ENCODE data around the gene CDKL2.

The CDKL2 gene

DNA sequence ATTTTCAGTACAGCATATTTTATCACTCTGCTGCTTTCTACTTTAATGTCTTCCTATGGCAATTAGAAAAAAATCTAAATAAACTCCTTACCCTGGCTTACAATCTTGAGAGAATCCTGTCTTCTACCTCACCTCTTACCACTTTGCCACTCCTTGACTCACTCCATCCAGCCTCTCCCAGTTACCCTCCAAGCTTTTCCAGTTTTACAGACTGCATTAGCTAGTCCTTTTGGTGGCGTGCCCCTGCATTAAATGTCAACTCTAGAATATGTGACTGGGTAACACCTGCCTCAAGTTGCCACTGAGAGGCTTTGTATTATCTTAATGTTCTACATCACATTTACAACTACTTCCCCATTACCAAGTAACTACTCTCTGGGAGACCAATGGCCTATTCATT, 7.5 kb upstream of the CDKL2 start:
- H3K4me3 ChIP-seq (ENCODE audit: low read length) = no peak overlapping the region
- no peaks in the 10 kb centered on the region for H3K79me1 ChIP-seq (ENCODE audit: low read length)
- no peak overlapping the region for H4K8ac ChIP-seq (ENCODE audit: low read depth, low read length)
- no peak overlapping the region for H3K4ac ChIP-seq (ENCODE audit: low read depth, low read length)
- no peak overlapping the region for H3K23ac ChIP-seq (ENCODE audit: low read length)
- no peak overlapping the region for H4K5ac ChIP-seq (ENCODE audit: low read length)
- no peak overlapping the region for H3K18ac ChIP-seq (ENCODE audit: low read length)
- no peaks in the 10 kb centered on the region for H3K79me2 ChIP-seq (ENCODE audit: control insufficient read depth, insufficient read depth, low read length)
- H2BK5ac ChIP-seq (ENCODE audit: low read length) = no peak overlapping the region
- H2BK15ac ChIP-seq (replicated peaks; ENCODE audit: low read depth) = no peak overlapping the region
- no peaks in the 10 kb centered on the region for H3K36me3 ChIP-seq (ENCODE audit: control insufficient read depth, insufficient read depth, low read length)
- no peaks in the 10 kb centered on the region for H3K4me1 ChIP-seq (ENCODE audit: control insufficient read depth, low read depth, low read length)
- no peak for DNase-seq
- H3K56ac ChIP-seq (ENCODE audit: low read length) = no peak overlapping the region
- no peak overlapping the region for H2BK120ac ChIP-seq (ENCODE audit: low read depth, low read length)
- no peak overlapping the region for H3K9ac ChIP-seq (ENCODE audit: low read length)
- WGBS (ENCODE audit: extremely low coverage, insufficient coverage, low lambda C conversion rate) = no CpG with 5 or more reads among the region's 1 CpG
- H3K4me2 ChIP-seq (ENCODE audit: low read length) = no peak overlapping the region
- no peak overlapping the region for H3K27ac ChIP-seq (ENCODE audit: low read depth, low read length)
- H3K27me3 ChIP-seq (ENCODE audit: insufficient read depth, low read length, poor library complexity) = no peaks in the 10 kb centered on the region
- no peak overlapping the region for H2AK5ac ChIP-seq (ENCODE audit: low read length)

DNA sequence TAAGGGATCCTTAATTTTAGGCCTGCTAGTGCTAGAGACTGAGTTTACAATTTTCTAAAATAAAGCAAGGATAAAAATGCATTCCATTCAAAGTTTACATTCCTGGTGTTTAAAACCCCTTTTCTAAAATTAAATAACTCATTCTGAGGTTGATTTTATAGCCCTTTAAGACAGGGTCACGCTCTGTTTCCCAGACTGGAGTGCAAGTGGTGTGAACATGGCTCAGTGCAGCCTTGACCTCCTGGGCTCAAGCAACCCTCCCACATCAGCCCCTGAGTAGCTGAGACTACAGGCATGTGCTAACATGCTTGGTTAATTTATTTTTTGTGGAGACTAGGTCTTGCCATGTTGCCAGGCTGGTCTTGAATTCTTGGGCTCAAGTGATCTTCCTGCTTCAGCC, 6.8 kb upstream of the CDKL2 start:
- Histone ChIP-seq H4K8ac (ENCODE audit: low read depth, low read length) (no peak overlapping the region), H3K4me1 (ENCODE audit: control insufficient read depth, low read depth, low read length) (no peaks in the 10 kb centered on the region), H3K36me3 (ENCODE audit: control insufficient read depth, insufficient read depth, low read length) (no peaks in the 10 kb centered on the region), H3K79me2 (ENCODE audit: control insufficient read depth, insufficient read depth, low read length) (no peaks in the 10 kb centered on the region), H3K79me1 (ENCODE audit: low read length) (no peaks in the 10 kb centered on the region), H2BK15ac (replicated peaks; ENCODE audit: low read depth) (no peak overlapping the region), H3K27me3 (ENCODE audit: insufficient read depth, low read length, poor library complexity) (no peaks in the 10 kb centered on the region), H3K18ac (ENCODE audit: low read length) (no peak overlapping the region), H3K4ac (ENCODE audit: low read depth, low read length) (no peak overlapping the region), H3K27ac (ENCODE audit: low read depth, low read length) (no peak overlapping the region), H3K9ac (ENCODE audit: low read length) (no peak overlapping the region), H2AK5ac (ENCODE audit: low read length) (no peak overlapping the region), H3K4me3 (ENCODE audit: low read length) (no peak overlapping the region), H3K23ac (ENCODE audit: low read length) (no peak overlapping the region), H2BK5ac (ENCODE audit: low read length) (no peak overlapping the region), H3K4me2 (ENCODE audit: low read length) (no peak overlapping the region), H2BK120ac (ENCODE audit: low read depth, low read length) (no peak overlapping the region), H3K56ac (ENCODE audit: low read length) (no peak overlapping the region), H4K5ac (ENCODE audit: low read length) (no peak overlapping the region)
- WGBS (ENCODE audit: extremely low coverage, insufficient coverage, low lambda C conversion rate) = no CpG with 5 or more reads among the region's 1 CpG
- no peak for DNase-seq

DNA sequence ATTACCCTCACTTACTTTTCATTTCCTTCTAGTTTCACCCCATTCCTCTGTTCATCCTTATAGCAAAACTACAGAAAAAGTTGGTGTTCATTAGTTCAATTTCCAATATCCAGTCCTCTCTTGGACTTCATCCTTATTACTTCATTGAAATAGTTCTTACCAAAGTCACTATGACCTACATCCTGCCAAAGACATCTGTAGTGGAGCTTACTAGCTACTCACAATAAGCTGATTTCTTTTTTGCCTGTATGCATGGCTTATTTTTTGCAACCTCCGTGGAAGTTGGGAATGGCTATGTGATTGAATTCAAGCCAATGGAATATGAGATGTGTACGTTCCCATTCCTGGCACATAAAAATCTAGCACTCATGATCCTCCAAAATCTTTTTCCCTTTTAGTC, 4.6 kb upstream of the CDKL2 start:
- no CpG with 5 or more reads among the region's 2 CpGs for WGBS (ENCODE audit: extremely low coverage, insufficient coverage, low lambda C conversion rate)
- H3K79me1 ChIP-seq (ENCODE audit: low read length) = no peaks in the 10 kb centered on the region
- no peak overlapping the region for H3K4me3 ChIP-seq (ENCODE audit: low read length)
- no peaks in the 10 kb centered on the region for H3K36me3 ChIP-seq (ENCODE audit: control insufficient read depth, insufficient read depth, low read length)
- no peak overlapping the region for H2BK15ac ChIP-seq (replicated peaks; ENCODE audit: low read depth)
- no peak overlapping the region for H4K5ac ChIP-seq (ENCODE audit: low read length)
- no peak overlapping the region for H2BK5ac ChIP-seq (ENCODE audit: low read length)
- DNase-seq = no peak
- H2BK120ac ChIP-seq (ENCODE audit: low read depth, low read length) = no peak overlapping the region
- H3K4ac ChIP-seq (ENCODE audit: low read depth, low read length) = no peak overlapping the region
- H3K27ac ChIP-seq (ENCODE audit: low read depth, low read length) = no peak overlapping the region
- no peak overlapping the region for H3K18ac ChIP-seq (ENCODE audit: low read length)
- H3K79me2 ChIP-seq (ENCODE audit: control insufficient read depth, insufficient read depth, low read length) = no peaks in the 10 kb centered on the region
- no peak overlapping the region for H4K8ac ChIP-seq (ENCODE audit: low read depth, low read length)
- H3K4me1 ChIP-seq (ENCODE audit: control insufficient read depth, low read depth, low read length) = peaks cover 2% of the 10 kb centered on the region
- H3K9ac ChIP-seq (ENCODE audit: low read length) = no peak overlapping the region
- H3K4me2 ChIP-seq (ENCODE audit: low read length) = no peak overlapping the region
- H3K27me3 ChIP-seq (ENCODE audit: insufficient read depth, low read length, poor library complexity) = no peaks in the 10 kb centered on the region
- H3K23ac ChIP-seq (ENCODE audit: low read length) = no peak overlapping the region
- no peak overlapping the region for H2AK5ac ChIP-seq (ENCODE audit: low read length)
- no peak overlapping the region for H3K56ac ChIP-seq (ENCODE audit: low read length)

DNA sequence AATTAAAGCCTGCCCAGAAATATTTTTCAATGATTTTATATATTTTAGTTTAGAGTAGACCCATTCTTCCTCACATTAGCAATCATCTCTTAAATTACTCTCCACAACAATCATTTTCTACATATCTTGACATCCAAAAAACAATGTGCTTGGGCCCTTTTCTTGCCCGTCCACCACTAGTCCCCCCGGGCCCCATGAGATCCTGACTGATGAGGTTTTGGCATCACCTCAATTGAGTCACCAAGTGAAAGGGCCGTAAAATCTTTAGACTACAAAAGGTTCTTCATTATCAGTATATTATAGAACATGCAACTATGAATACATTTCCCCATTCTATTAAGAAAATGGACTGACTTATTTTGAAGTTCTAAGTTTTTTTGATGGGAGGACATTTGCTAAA, 4.0 kb upstream of the CDKL2 start:
- Histone ChIP-seq H2BK5ac (ENCODE audit: low read length) (no peak overlapping the region), H4K5ac (ENCODE audit: low read length) (no peak overlapping the region), H2BK120ac (ENCODE audit: low read depth, low read length) (no peak overlapping the region), H3K36me3 (ENCODE audit: control insufficient read depth, insufficient read depth, low read length) (no peaks in the 10 kb centered on the region), H3K4ac (ENCODE audit: low read depth, low read length) (no peak overlapping the region), H3K79me1 (ENCODE audit: low read length) (no peaks in the 10 kb centered on the region), H4K8ac (ENCODE audit: low read depth, low read length) (no peak overlapping the region), H3K9ac (ENCODE audit: low read length) (no peak overlapping the region), H3K23ac (ENCODE audit: low read length) (no peak overlapping the region), H3K27me3 (ENCODE audit: insufficient read depth, low read length, poor library complexity) (no peaks in the 10 kb centered on the region), H3K79me2 (ENCODE audit: control insufficient read depth, insufficient read depth, low read length) (no peaks in the 10 kb centered on the region), H3K27ac (ENCODE audit: low read depth, low read length) (no peak overlapping the region), H3K56ac (ENCODE audit: low read length) (no peak overlapping the region), H3K4me1 (ENCODE audit: control insufficient read depth, low read depth, low read length) (peaks cover 2% of the 10 kb centered on the region), H3K4me3 (ENCODE audit: low read length) (no peak overlapping the region), H2AK5ac (ENCODE audit: low read length) (no peak overlapping the region), H3K18ac (ENCODE audit: low read length) (no peak overlapping the region), H2BK15ac (replicated peaks; ENCODE audit: low read depth) (no peak overlapping the region), H3K4me2 (ENCODE audit: low read length) (no peak overlapping the region)
- no CpG with 5 or more reads among the region's 3 CpGs for WGBS (ENCODE audit: extremely low coverage, insufficient coverage, low lambda C conversion rate)
- DNase-seq = no peak

DNA sequence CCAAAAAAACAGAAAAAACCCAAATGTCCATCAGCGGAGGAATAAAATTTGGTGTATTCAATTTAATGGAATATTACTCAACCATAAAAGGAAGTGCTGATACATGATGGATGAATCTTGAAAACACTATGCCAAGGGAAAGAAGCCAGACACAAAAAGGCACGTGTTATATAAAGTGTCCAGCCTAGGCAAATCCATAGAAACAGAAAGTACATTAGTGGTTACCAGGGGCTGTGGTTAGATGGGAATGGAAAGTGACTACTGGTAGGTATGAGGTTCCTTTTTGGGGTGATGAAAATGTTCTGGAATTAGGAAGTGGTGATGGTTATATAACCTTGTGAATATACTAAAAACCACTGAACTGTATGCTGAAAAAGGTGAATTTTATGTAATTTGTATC, 3.5 kb upstream of the CDKL2 start:
- Histone ChIP-seq H4K8ac (ENCODE audit: low read depth, low read length) (no peak overlapping the region), H3K4ac (ENCODE audit: low read depth, low read length) (no peak overlapping the region), H3K4me3 (ENCODE audit: low read length) (no peak overlapping the region), H3K79me1 (ENCODE audit: low read length) (no peaks in the 10 kb centered on the region), H3K79me2 (ENCODE audit: control insufficient read depth, insufficient read depth, low read length) (no peaks in the 10 kb centered on the region), H2BK5ac (ENCODE audit: low read length) (no peak overlapping the region), H3K4me2 (ENCODE audit: low read length) (no peak overlapping the region), H3K9ac (ENCODE audit: low read length) (no peak overlapping the region), H4K5ac (ENCODE audit: low read length) (no peak overlapping the region), H3K23ac (ENCODE audit: low read length) (no peak overlapping the region), H3K18ac (ENCODE audit: low read length) (no peak overlapping the region), H2BK120ac (ENCODE audit: low read depth, low read length) (no peak overlapping the region), H2AK5ac (ENCODE audit: low read length) (no peak overlapping the region), H3K56ac (ENCODE audit: low read length) (no peak overlapping the region), H2BK15ac (replicated peaks; ENCODE audit: low read depth) (no peak overlapping the region), H3K36me3 (ENCODE audit: control insufficient read depth, insufficient read depth, low read length) (no peaks in the 10 kb centered on the region), H3K27me3 (ENCODE audit: insufficient read depth, low read length, poor library complexity) (no peaks in the 10 kb centered on the region), H3K27ac (ENCODE audit: low read depth, low read length) (no peak overlapping the region), H3K4me1 (ENCODE audit: control insufficient read depth, low read depth, low read length) (peaks cover 2% of the 10 kb centered on the region)
- no CpG with 5 or more reads among the region's 2 CpGs for WGBS (ENCODE audit: extremely low coverage, insufficient coverage, low lambda C conversion rate)
- DNase-seq = no peak

DNA sequence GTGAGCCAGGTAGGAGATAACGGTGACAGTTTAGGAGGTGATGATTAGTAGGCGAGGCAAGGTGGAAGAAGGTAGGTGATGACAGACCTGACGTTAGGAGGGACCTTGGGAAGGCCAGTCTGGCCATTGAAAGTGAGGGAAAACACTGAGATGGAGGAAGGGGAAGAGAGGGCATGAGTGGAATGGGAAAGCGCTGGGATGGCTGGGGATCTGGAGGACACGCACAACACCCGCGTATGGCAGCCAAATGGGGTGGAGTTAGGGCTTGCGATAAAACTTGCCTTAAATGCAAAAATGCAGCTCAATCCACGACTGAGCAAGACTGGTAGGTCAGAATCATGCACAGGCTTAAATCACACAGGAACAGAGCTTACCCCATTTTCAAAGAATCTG, 605 bp upstream of the CDKL2 start:
- peak overlapping the region; percentile 70 for H3K4me2 ChIP-seq (ENCODE audit: low read length)
- H2BK5ac ChIP-seq (ENCODE audit: low read length) = no peak overlapping the region
- no peaks in the 10 kb centered on the region for H3K79me2 ChIP-seq (ENCODE audit: control insufficient read depth, insufficient read depth, low read length)
- no peak overlapping the region for H3K18ac ChIP-seq (ENCODE audit: low read length)
- no peak overlapping the region for H2BK15ac ChIP-seq (replicated peaks; ENCODE audit: low read depth)
- H3K56ac ChIP-seq (ENCODE audit: low read length) = peak overlapping the region; percentile 74
- H3K9ac ChIP-seq (ENCODE audit: low read length) = peak overlapping the region; percentile 44
- no peak overlapping the region for H4K5ac ChIP-seq (ENCODE audit: low read length)
- no peak overlapping the region for H3K23ac ChIP-seq (ENCODE audit: low read length)
- H3K79me1 ChIP-seq (ENCODE audit: low read length) = no peaks in the 10 kb centered on the region
- no peak overlapping the region for H2BK120ac ChIP-seq (ENCODE audit: low read depth, low read length)
- H2AK5ac ChIP-seq (ENCODE audit: low read length) = no peak overlapping the region
- H3K4me1 ChIP-seq (ENCODE audit: control insufficient read depth, low read depth, low read length) = peaks cover 2% of the 10 kb centered on the region
- no peaks in the 10 kb centered on the region for H3K27me3 ChIP-seq (ENCODE audit: insufficient read depth, low read length, poor library complexity)
- H3K4ac ChIP-seq (ENCODE audit: low read depth, low read length) = no peak overlapping the region
- H4K8ac ChIP-seq (ENCODE audit: low read depth, low read length) = no peak overlapping the region
- no peaks in the 10 kb centered on the region for H3K36me3 ChIP-seq (ENCODE audit: control insufficient read depth, insufficient read depth, low read length)
- DNase-seq = no peak
- WGBS (ENCODE audit: extremely low coverage, insufficient coverage, low lambda C conversion rate) = no CpG with 5 or more reads among the region's 9 CpGs
- H3K4me3 ChIP-seq (ENCODE audit: low read length) = peak overlapping the region; percentile 38
- no peak overlapping the region for H3K27ac ChIP-seq (ENCODE audit: low read depth, low read length)
